Stomach smooth muscle (tissue), 2 donors: ENCODE data around the gene DGKG.

Experiments
- H3K27ac ChIP-seq: one replicate; pipeline ENCODE4 v1.7.0; 2013; ENCODE audit warnings: mild to moderate bottlenecking, low read length, inconsistent platforms
- H3K27me3 ChIP-seq, 2 donors: one replicate each; pipeline ENCODE4 v1.7.0; 2013; ENCODE audit warnings: low read length in 2 of 2; ENCODE audit not compliant: insufficient read depth in 2 of 2, control insufficient read depth in 1 of 2
- H3K36me3 ChIP-seq, 2 donors: one replicate each; pipeline ENCODE4 v1.7.0; 2013; ENCODE audit warnings: low read length in 2 of 2; ENCODE audit not compliant: control insufficient read depth in 2 of 2, insufficient read depth in 2 of 2
- H3K4me1 ChIP-seq: one replicate; pipeline ENCODE4 v1.7.0; 2013; ENCODE audit warnings: low read length; ENCODE audit not compliant: control insufficient read depth, insufficient read depth
- H3K4me3 ChIP-seq, 2 donors: one replicate each; pipeline ENCODE4 v1.7.0; 2013; ENCODE audit warnings: low read length in 2 of 2
- H3K9ac ChIP-seq, 2 donors: one replicate each; pipeline ENCODE4 v1.7.0; 2013; ENCODE audit warnings: low read length in 2 of 2, mild to moderate bottlenecking in 1 of 2
- H3K9me3 ChIP-seq, 2 donors: one replicate each; pipeline ENCODE4 v1.7.0; 2013; ENCODE audit warnings: low read length in 2 of 2; ENCODE audit not compliant: control insufficient read depth in 2 of 2
- donor health status: healthy.
- donor health status: Pancreatic carcinoma.

DGKG gene

GRCh38 chr3:186221760-186222378 is 140.2 kb downstream of the DGKG start:
- no peaks in the 10 kb centered on the region for H3K4me1 ChIP-seq

GRCh38 chr3:186220911-186221645 is 141.0 kb downstream of the DGKG start:
- no peaks in the 10 kb centered on the region for H3K9me3 ChIP-seq
- peaks cover 11 to 15% of the 10 kb centered on the region in 2 donors for H3K36me3 ChIP-seq
- no peak overlapping the region for H3K4me3 ChIP-seq
- no peaks in the 10 kb centered on the region for H3K27me3 ChIP-seq
- H3K9ac ChIP-seq: no peak overlapping the region
- no peaks in the 10 kb centered on the region for H3K4me1 ChIP-seq
- H3K27ac ChIP-seq: no peak overlapping the region

More at GRCh38 chr3:186221760-186222378, 140.2 kb downstream of the DGKG start:
- Histone ChIP-seq H3K4me3 (no peak overlapping the region), H3K27ac (no peak overlapping the region), H3K36me3 (peaks cover 11 to 15% of the 10 kb centered on the region in 2 donors), H3K27me3 (no peaks in the 10 kb centered on the region), H3K9me3 (no peaks in the 10 kb centered on the region), H3K9ac (no peak overlapping the region)

DNA sequence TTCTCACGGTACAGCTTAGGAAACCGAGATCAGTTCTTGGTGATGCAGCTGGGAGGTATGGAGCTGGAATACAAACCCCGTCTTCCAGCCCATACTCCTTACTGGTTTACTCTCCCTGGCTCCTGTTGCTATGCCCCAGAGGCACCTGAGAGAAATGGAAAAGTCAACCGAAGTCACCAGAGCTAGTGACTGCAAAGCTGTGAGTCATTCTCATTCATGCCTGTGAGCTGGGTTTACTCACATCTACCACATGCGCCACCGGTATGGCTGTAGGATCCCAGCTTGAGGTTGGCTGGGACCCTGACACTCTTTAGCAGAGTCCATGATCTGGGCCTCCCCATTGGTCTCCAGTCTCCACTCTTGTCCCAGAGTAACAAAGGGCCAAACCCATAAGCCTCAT is 141.7 kb downstream of the DGKG start:
- H3K27ac ChIP-seq: no peak overlapping the region
- no peak overlapping the region for H3K9ac ChIP-seq
- peaks cover 7 to 15% of the 10 kb centered on the region in 2 donors for H3K36me3 ChIP-seq
- no peaks in the 10 kb centered on the region for H3K27me3 ChIP-seq
- no peak overlapping the region for H3K4me3 ChIP-seq
- H3K9me3 ChIP-seq: no peaks in the 10 kb centered on the region
- H3K4me1 ChIP-seq: no peaks in the 10 kb centered on the region

DNA sequence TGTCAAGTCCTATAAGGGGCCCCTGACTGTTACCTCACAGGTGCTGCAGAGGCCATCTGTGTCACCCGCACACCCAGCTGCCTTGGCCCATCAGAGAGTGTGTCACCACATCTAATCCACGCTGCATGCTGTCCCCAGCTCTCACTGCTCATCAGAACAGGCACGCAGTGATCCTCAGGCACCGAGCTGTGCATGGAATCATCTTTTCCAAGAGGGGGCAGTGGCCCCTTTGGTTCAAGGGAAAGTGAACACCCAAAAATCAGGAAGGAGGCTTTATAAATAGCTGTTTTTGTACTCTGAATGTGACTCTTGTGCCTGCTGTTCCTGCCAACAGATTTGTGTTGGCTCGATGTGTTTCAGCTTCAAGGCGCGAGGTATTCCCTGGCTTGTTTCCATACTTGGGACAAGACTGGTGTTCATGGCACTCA is 142.8 kb downstream of the DGKG start:
- H3K4me3 ChIP-seq: no peak overlapping the region
- no peaks in the 10 kb centered on the region for H3K9me3 ChIP-seq
- H3K9ac ChIP-seq: no peak overlapping the region
- H3K36me3 ChIP-seq: peaks cover 7 to 15% of the 10 kb centered on the region in 2 donors
- H3K4me1 ChIP-seq: no peaks in the 10 kb centered on the region
- no peak overlapping the region for H3K27ac ChIP-seq
- H3K27me3 ChIP-seq: no peaks in the 10 kb centered on the region

DNA sequence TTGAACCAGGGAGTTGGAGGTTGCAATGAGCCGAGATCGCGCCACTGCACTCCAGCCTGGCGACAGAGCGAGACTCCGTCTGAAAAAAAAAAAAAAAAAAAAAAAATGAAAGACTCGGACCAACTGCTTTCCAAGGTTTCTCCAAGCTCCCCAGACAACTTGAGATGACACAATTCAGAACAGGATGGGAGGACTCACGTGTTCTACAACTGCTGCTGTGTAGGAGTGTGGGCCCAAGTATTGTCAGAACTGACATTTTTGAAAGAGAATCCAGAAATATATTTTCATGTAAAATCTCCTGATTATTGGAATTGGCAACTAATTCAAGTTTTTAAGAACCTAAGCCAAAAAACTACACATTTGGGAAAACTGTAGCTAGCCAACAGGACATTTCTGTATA is 143.6 kb downstream of the DGKG start:
- H3K9ac ChIP-seq: no peak overlapping the region
- no peaks in the 10 kb centered on the region for H3K27me3 ChIP-seq
- no peak overlapping the region for H3K4me3 ChIP-seq
- H3K9me3 ChIP-seq: no peaks in the 10 kb centered on the region
- peaks cover 7 to 15% of the 10 kb centered on the region in 2 donors for H3K36me3 ChIP-seq
- no peak overlapping the region for H3K27ac ChIP-seq
- no peaks in the 10 kb centered on the region for H3K4me1 ChIP-seq

- H3K9ac ChIP-seq: no peak overlapping the region
- no peaks in the 10 kb centered on the region for H3K4me1 ChIP-seq
- H3K9me3 ChIP-seq: no peaks in the 10 kb centered on the region
- H3K27ac ChIP-seq: no peak overlapping the region
- H3K27me3 ChIP-seq: no peaks in the 10 kb centered on the region
- no peak overlapping the region for H3K4me3 ChIP-seq
- H3K36me3 ChIP-seq: peaks cover 6 to 18% of the 10 kb centered on the region in 2 donors
These were observed 144.2 kb downstream of the DGKG start for GRCh38 chr3:186217820-186218164.

GRCh38 chr3:186216900-186217819 is 144.9 kb downstream of the DGKG start:
- no peak overlapping the region for H3K27ac ChIP-seq
- H3K4me1 ChIP-seq: no peaks in the 10 kb centered on the region
- H3K9ac ChIP-seq: no peak overlapping the region
- no peaks in the 10 kb centered on the region for H3K9me3 ChIP-seq
- no peaks in the 10 kb centered on the region for H3K27me3 ChIP-seq
- H3K4me3 ChIP-seq: no peak overlapping the region
- H3K36me3 ChIP-seq: peaks cover 6 to 18% of the 10 kb centered on the region in 2 donors

DNA sequence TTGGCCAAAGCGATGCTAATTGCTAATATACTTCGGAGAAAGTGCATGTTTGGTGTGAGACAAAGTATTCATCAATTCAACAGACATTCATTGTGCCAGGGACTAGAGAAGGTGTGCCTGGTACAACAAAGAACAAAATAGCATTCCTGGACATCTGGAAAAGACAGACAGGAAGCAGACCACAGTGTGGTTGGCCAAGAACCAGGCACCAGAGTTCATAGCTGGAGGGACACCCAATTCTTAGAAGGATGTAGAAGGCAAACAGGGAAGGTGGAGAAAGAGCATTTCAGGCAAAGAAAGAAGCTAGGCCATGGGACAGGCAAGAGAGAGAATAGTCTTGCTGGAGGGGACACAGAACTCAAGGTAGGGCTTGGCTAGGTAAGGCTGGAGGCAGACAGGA is 147.4 kb downstream of the DGKG start:
- Histone ChIP-seq H3K27me3 (no peaks in the 10 kb centered on the region), H3K27ac (no peak overlapping the region), H3K9me3 (no peaks in the 10 kb centered on the region), H3K4me1 (peaks cover 16% of the 10 kb centered on the region), H3K36me3 (peaks cover 8 to 10% of the 10 kb centered on the region in 2 donors), H3K9ac (no peak overlapping the region), H3K4me3 (no peak overlapping the region)

- no peaks in the 10 kb centered on the region for H3K27me3 ChIP-seq
- H3K4me1 ChIP-seq: peaks cover 20% of the 10 kb centered on the region
- no peak overlapping the region for H3K27ac ChIP-seq
- H3K9ac ChIP-seq: no peak overlapping the region
- H3K9me3 ChIP-seq: no peaks in the 10 kb centered on the region
- H3K4me3 ChIP-seq: no peak overlapping the region
- H3K36me3 ChIP-seq: peaks cover 8 to 10% of the 10 kb centered on the region in 2 donors
These were observed 148.1 kb downstream of the DGKG start for GRCh38 chr3:186213946-186214345.

DNA sequence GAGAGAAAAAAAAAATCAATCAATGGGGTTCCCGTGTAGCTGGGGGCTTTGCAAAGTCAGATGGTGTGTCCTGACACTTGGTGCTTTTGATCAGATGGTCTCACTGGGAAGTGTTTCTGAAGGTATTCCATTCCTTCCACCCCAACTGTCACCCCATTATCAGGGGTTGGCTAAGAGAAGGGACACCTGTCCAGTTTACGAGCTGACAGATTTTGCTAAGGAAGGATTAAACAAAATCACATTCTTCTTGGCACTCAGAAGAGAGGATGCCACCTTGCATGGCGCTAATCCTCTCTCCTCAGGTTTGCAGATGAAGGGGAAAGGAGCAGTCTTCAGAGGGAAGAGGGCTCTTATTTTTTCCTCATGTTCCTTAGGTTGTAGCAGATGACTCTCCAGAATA is 149.4 kb downstream of the DGKG start:
- no peak overlapping the region for H3K27ac ChIP-seq
- no peak overlapping the region for H3K4me3 ChIP-seq
- no peak overlapping the region for H3K9ac ChIP-seq
- H3K36me3 ChIP-seq: peaks cover 8 to 10% of the 10 kb centered on the region in 2 donors
- H3K9me3 ChIP-seq: no peaks in the 10 kb centered on the region
- H3K4me1 ChIP-seq: peaks cover 20% of the 10 kb centered on the region
- no peaks in the 10 kb centered on the region for H3K27me3 ChIP-seq
